Neural cell (in vitro differentiated cells): ENCODE results near the gene TF. TPM values are rescaled to one million over a fixed set of nuclear protein-coding genes. Genes with fewer than 3 reads are reported as not detected.
A peak's percentile ranks its signal among the peaks of the same experiment; 100 is the strongest.

Source experiments
- H2AFZ ChIP-seq: fragments of 200-600, 300-800 bp; sonication (generic), shearing (Covaris generic); 2 replicates; pipeline ENCODE4 v1.6.0; 2014; ENCODE audit warnings: low read depth, mild to moderate bottlenecking, antibody characterized with exemption, low read length, moderate library complexity
- H3F3A ChIP-seq: fragments of 200-600 bp; shearing (Covaris generic); 2 replicates; pipeline ENCODE4 v1.6.1; 2016; ENCODE audit warnings: mild to moderate bottlenecking, moderate library complexity, mixed read lengths, antibody characterized with exemption, low read length; ENCODE audit not compliant: insufficient read depth, poor library complexity, severe bottlenecking
- H3K27ac ChIP-seq: fragments of 200-600, 300-800 bp; sonication (generic), shearing (Covaris generic); 2 replicates; pipeline ENCODE4 v1.5.1; 2014; ENCODE audit warnings: mild to moderate bottlenecking, low read length, moderate library complexity
- H3K27me3 ChIP-seq: fragments of 300-800, 200-600 bp; sonication (generic), shearing (Covaris generic); 2 replicates; pipeline ENCODE4 v1.6.0; 2014; ENCODE audit warnings: mild to moderate bottlenecking, low read depth, low read length, moderate library complexity; ENCODE audit not compliant: insufficient read depth
- H3K36me3 ChIP-seq: fragments of 300-800, 200-600 bp; sonication (generic), shearing (Covaris generic); 2 replicates; pipeline ENCODE4 v1.5.1; 2014; ENCODE audit warnings: mild to moderate bottlenecking, antibody characterized with exemption, low read length, moderate library complexity; ENCODE audit not compliant: insufficient read depth
- H3K4me2 ChIP-seq: fragments of 300-800, 200-600 bp; sonication (generic), shearing (Covaris generic); 2 replicates; pipeline ENCODE4 v1.6.0; 2014; ENCODE audit warnings: mild to moderate bottlenecking, low read length
- H3K4me3 ChIP-seq: fragments of 300-800, 200-600 bp; sonication (generic), shearing (Covaris generic); 2 replicates; pipeline ENCODE4 v1.5.1; 2014; ENCODE audit warnings: mild to moderate bottlenecking, low read length, moderate library complexity
- H3K79me2 ChIP-seq: fragments of 200-600 bp; shearing (Covaris generic); replicated peaks from 2 replicates; pipeline ENCODE4 v1.6.0; 2014; ENCODE audit warnings: mild to moderate bottlenecking, low read length, moderate library complexity; ENCODE audit not compliant: insufficient read depth
- H3K9ac ChIP-seq: fragments of 300-800, 200-600 bp; sonication (generic), shearing (Covaris generic); 2 replicates; pipeline ENCODE4 v1.6.1; 2016; ENCODE audit warnings: mild to moderate bottlenecking, low read length, mixed read lengths
- H3K9me2 ChIP-seq: fragments of 200-600 bp; shearing (Covaris generic); 2 replicates; pipeline ENCODE4 v1.6.1; 2016; ENCODE audit warnings: mild to moderate bottlenecking, low read length, mixed read lengths; ENCODE audit not compliant: insufficient read depth
- H3K9me3 ChIP-seq: fragments of 200-600, 300-800 bp; sonication (generic), shearing (Covaris generic); 2 replicates; pipeline ENCODE4 v1.6.1; 2016; ENCODE audit warnings: mild to moderate bottlenecking, mixed run types, low read length, moderate library complexity, mixed read lengths
- H4K20me1 ChIP-seq: fragments of 200-600 bp; shearing (Covaris generic); 2 replicates; pipeline ENCODE4 v1.6.1; 2016; ENCODE audit warnings: mild to moderate bottlenecking, mixed run types; ENCODE audit not compliant: insufficient read depth
- EP300 ChIP-seq: fragments of 450-650 bp; conservative IDR thresholded peaks from 2 replicates; pipeline ENCODE4 v1.6.1; 2014; ENCODE audit warnings: antibody characterized with exemption, mild to moderate bottlenecking, moderate library complexity; ENCODE audit not compliant: poor library complexity, severe bottlenecking
- EZH2 ChIP-seq: fragments of 200-600, 300-800 bp; shearing (Covaris generic), sonication (generic); IDR thresholded peaks from 2 replicates; pipeline ENCODE4 v1.6.1; 2014; ENCODE audit warnings: antibody characterized with exemption, low read length, borderline replicate concordance, mild to moderate bottlenecking; ENCODE audit not compliant: insufficient read depth, poor library complexity, severe bottlenecking
- MXI1 ChIP-seq: fragments of 450-650 bp; conservative IDR thresholded peaks from 2 replicates; pipeline ENCODE4 v1.6.1; 2014; ENCODE audit warnings: antibody characterized with exemption, mild to moderate bottlenecking; ENCODE audit not compliant: poor library complexity, severe bottlenecking
- POLR2AphosphoS5 ChIP-seq: IDR thresholded peaks from 2 replicates; pipeline ENCODE4 v1.6.1; 2012
- RAD21 ChIP-seq: fragments of 450-650 bp; conservative IDR thresholded peaks from 2 replicates; pipeline ENCODE4 v1.6.1; 2014; ENCODE audit warnings: antibody characterized with exemption, mild to moderate bottlenecking, moderate library complexity
- SMC3 ChIP-seq: fragments of 450-650 bp; conservative IDR thresholded peaks from 2 replicates; pipeline ENCODE4 v1.6.1; 2014; ENCODE audit warnings: antibody characterized with exemption, mild to moderate bottlenecking, moderate library complexity; ENCODE audit not compliant: poor library complexity
- TAF1 ChIP-seq: IDR thresholded peaks from 2 replicates; pipeline ENCODE4 v1.6.1; 2012; ENCODE audit warnings: low read depth
- polyA plus RNA-seq: library from polyadenylated mRNA; depleted of rRNA; stranded (reverse); fragments of >200 nt; gene quantifications from 2 replicates; pipeline ENCODE4 v1.2.3, GENCODE V29; 2014
- TF ChIP-seq, protein P1 (sequence below): fragments of 450-650 bp; IDR thresholded peaks from 2 replicates; pipeline ENCODE4 v1.5.1; 2014; ENCODE audit warnings: antibody characterized with exemption, mild to moderate bottlenecking, moderate library complexity; ENCODE audit not compliant: poor library complexity, severe bottlenecking
- TF ChIP-seq, protein P2 (sequence below): IDR thresholded peaks from 2 replicates; pipeline ENCODE4 v1.6.1; 2012; ENCODE audit warnings: borderline replicate concordance

Gene TF
- polyA plus RNA-seq, 1 donor from 2014 or later = 1.4 TPM

DNA sequence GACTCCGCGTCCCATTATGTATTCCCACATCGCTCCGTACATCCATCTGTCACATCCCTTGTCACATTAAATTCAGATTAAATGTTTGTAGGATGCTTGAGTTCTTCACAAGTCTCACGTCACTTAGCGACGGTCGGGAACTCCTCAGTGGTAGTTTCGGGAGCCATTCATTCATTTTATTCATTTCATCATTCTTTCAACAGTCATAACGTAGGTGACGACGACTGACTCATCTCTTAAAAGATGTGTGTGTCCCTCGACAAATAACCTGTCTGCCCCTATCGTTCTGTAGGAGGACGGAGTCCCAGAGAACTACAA, 59.1 kb downstream of the TF start:
- no peak overlapping the region for H3K9ac ChIP-seq
- no peak for TF ChIP-seq SMC3
- TF ChIP-seq, protein P1, sequence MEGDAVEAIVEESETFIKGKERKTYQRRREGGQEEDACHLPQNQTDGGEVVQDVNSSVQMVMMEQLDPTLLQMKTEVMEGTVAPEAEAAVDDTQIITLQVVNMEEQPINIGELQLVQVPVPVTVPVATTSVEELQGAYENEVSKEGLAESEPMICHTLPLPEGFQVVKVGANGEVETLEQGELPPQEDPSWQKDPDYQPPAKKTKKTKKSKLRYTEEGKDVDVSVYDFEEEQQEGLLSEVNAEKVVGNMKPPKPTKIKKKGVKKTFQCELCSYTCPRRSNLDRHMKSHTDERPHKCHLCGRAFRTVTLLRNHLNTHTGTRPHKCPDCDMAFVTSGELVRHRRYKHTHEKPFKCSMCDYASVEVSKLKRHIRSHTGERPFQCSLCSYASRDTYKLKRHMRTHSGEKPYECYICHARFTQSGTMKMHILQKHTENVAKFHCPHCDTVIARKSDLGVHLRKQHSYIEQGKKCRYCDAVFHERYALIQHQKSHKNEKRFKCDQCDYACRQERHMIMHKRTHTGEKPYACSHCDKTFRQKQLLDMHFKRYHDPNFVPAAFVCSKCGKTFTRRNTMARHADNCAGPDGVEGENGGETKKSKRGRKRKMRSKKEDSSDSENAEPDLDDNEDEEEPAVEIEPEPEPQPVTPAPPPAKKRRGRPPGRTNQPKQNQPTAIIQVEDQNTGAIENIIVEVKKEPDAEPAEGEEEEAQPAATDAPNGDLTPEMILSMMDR = no peak
- no peak for TF ChIP-seq POLR2AphosphoS5
- TF ChIP-seq, protein P2, sequence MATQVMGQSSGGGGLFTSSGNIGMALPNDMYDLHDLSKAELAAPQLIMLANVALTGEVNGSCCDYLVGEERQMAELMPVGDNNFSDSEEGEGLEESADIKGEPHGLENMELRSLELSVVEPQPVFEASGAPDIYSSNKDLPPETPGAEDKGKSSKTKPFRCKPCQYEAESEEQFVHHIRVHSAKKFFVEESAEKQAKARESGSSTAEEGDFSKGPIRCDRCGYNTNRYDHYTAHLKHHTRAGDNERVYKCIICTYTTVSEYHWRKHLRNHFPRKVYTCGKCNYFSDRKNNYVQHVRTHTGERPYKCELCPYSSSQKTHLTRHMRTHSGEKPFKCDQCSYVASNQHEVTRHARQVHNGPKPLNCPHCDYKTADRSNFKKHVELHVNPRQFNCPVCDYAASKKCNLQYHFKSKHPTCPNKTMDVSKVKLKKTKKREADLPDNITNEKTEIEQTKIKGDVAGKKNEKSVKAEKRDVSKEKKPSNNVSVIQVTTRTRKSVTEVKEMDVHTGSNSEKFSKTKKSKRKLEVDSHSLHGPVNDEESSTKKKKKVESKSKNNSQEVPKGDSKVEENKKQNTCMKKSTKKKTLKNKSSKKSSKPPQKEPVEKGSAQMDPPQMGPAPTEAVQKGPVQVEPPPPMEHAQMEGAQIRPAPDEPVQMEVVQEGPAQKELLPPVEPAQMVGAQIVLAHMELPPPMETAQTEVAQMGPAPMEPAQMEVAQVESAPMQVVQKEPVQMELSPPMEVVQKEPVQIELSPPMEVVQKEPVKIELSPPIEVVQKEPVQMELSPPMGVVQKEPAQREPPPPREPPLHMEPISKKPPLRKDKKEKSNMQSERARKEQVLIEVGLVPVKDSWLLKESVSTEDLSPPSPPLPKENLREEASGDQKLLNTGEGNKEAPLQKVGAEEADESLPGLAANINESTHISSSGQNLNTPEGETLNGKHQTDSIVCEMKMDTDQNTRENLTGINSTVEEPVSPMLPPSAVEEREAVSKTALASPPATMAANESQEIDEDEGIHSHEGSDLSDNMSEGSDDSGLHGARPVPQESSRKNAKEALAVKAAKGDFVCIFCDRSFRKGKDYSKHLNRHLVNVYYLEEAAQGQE = no peak
- no peak for TF ChIP-seq EP300
- TF ChIP-seq EZH2 = no peak
- no peak for TF ChIP-seq MXI1
- no peak for TF ChIP-seq TAF1

DNA sequence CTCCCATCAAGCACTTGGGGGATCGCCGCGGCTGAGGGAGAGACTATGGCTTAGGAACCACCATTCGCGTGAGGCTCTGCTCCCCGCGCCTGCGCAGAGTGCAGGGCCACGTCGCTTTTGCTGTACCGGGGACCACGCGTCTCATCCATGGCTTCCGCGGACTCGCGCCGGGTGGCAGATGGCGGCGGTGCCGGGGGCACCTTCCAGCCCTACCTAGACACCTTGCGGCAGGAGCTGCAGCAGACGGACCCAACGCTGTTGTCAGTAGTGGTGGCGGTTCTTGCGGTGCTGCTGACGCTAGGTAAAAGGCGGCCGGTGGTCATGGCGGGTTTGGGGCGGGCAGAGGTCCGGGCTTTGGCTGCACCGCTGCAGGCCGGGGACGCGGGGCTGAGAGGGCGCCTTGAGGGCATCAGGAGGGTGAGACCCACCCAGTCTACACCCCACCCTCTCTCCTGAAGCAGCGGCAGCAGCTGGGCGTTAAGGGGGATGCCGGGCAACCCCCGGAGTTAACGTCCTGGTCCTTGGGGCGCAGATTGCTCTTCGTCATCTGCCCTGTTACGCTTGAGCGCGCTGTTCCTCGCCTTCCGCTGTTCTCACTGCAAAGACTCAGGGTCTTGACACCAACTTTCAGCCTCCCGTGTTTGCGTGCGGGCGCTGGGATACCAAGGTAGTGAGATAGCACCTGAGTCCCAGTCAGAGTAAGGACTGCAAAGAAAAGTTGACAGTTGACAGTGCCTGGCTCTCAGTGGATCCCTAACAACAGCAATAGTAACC, 59.7 kb downstream of the TF start, which contains the start of gene SRPRB:
Gene SRPRB (plus strand): TSS at position 114 of the 774 bp plus-strand sequence. CDS start 34 bp downstream, at position 148.
- no peaks in the 10 kb centered on the region for H3K9me3 ChIP-seq

More for the DNA sequence above, 59.1 kb downstream of the TF start:
- H3K27ac ChIP-seq = no peak overlapping the region
- no peaks in the 10 kb centered on the region for H3K27me3 ChIP-seq
- H3K36me3 ChIP-seq = no peaks in the 10 kb centered on the region
- no peaks in the 10 kb centered on the region for H3K9me2 ChIP-seq
- H3K9me3 ChIP-seq = no peaks in the 10 kb centered on the region
- H2AFZ ChIP-seq = peak overlapping the region; percentile 75
- peaks cover 5% of the 10 kb centered on the region for H3K79me2 ChIP-seq
- H3K4me3 ChIP-seq = peak overlapping the region; percentile 90
- H3K4me2 ChIP-seq = peak overlapping the region; percentile 60
- no peaks in the 10 kb centered on the region for H4K20me1 ChIP-seq
- H3F3A ChIP-seq = no peaks in the 10 kb centered on the region

More for the DNA sequence above, 59.7 kb downstream of the TF start, which contains the start of gene SRPRB:
- no peaks in the 10 kb centered on the region for H4K20me1 ChIP-seq
- H3K4me2 ChIP-seq = peak within 1 kb of the TSS; percentile 84
- TF ChIP-seq RAD21 (peak; percentile 23), EP300 (no peak), TAF1 (peak; percentile 79), POLR2AphosphoS5 (peak; percentile 86), MXI1 (peak; percentile 99), EZH2 (no peak), SMC3 (no peak)
- TF ChIP-seq, protein P1 = peak; percentile 1
- TF ChIP-seq, protein P2 = no peak
- no peaks in the 10 kb centered on the region for H3K27me3 ChIP-seq
- H3K79me2 ChIP-seq = peaks cover 5% of the 10 kb centered on the region
- H2AFZ ChIP-seq = peak within 1 kb of the TSS; percentile 75
- peak within 1 kb of the TSS; percentile 59 for H3K27ac ChIP-seq
- peak within 1 kb of the TSS; percentile 74 for H3K9ac ChIP-seq
- peak within 1 kb of the TSS; percentile 90 for H3K4me3 ChIP-seq
- no peaks in the 10 kb centered on the region for H3K9me2 ChIP-seq
- H3F3A ChIP-seq = no peaks in the 10 kb centered on the region
- H3K36me3 ChIP-seq = no peaks in the 10 kb centered on the region
